K562 (cell line): ENCODE data around the gene NUCB2. TPM values are rescaled to one million over a fixed set of nuclear protein-coding genes. Genes with fewer than 3 reads are reported as not detected.
A peak's percentile ranks its signal among the peaks of the same experiment; 100 is the strongest.

Source experiments
- ARID4B ChIP-seq: sonication (generic); formaldehyde crosslinking; IDR thresholded peaks from 2 replicates; pipeline ENCODE4 v1.8.0; 2022; ENCODE audit warnings: mild to moderate bottlenecking, missing genetic modification reagents
- GABPA ChIP-seq: fragments of 200-800 bp; sonication (Bioruptor generic); conservative IDR thresholded peaks from 2 replicates; pipeline ENCODE4 v1.6.1; 2016; ENCODE audit warnings: low read depth, missing genetic modification characterization, missing compliant biosample characterization
- GTF2E2 ChIP-seq: fragments of 200-800 bp; sonication (Bioruptor generic); IDR thresholded peaks from 2 replicates; pipeline ENCODE4 v1.6.1; 2016; ENCODE audit warnings: missing genetic modification characterization, missing compliant biosample characterization
- HCFC1 ChIP-seq: IDR thresholded peaks from 2 replicates; pipeline ENCODE4 v1.6.1; 2012; ENCODE audit warnings: low read depth, low read length, improper control_type of control experiment
- HEY1 ChIP-seq: fragments of 250-450 bp; sonication (Bioruptor Pico); IDR thresholded peaks from 2 replicates; pipeline ENCODE4 v1.5.0; 2020; ENCODE audit warnings: mild to moderate bottlenecking, moderate library complexity, borderline replicate concordance
- HMBOX1 ChIP-seq: sonication (generic); IDR thresholded peaks from 2 replicates; pipeline ENCODE4 v1.6.1; 2016
- POLR2A ChIP-seq: fragments of 450-650 bp; conservative IDR thresholded peaks from 2 replicates; pipeline ENCODE4 v1.6.1; 2016
- SMARCA5 ChIP-seq: fragments of 450-650 bp; IDR thresholded peaks from 2 replicates; pipeline ENCODE4 v1.6.1; 2016
- ZFP91 ChIP-seq: sonication (generic); formaldehyde crosslinking; IDR thresholded peaks from 2 replicates; pipeline ENCODE4 v1.8.0; 2022; ENCODE audit warnings: mild to moderate bottlenecking, missing genetic modification reagents
- ZNF324 ChIP-seq: fragments of 250-450 bp; sonication (Bioruptor Pico); IDR thresholded peaks from 2 replicates; pipeline ENCODE4 v1.4.0; 2020; ENCODE audit warnings: mild to moderate bottlenecking
- polyA plus RNA-seq, 8 experiments: library from polyadenylated mRNA; depleted of rRNA in 4 of 8; stranded (reverse) in 5 of 8; unstranded in 3 of 8; fragments of >200 nt; fragmentation: Nextera tagmentation in 2 of 8; fragmentation: Illumina TruSeq in 1 of 8; extraction: Ambion mirVana in 2 of 8; extraction: Trizol in 1 of 8; gene quantifications; 2 replicates each; pipeline versions ENCODE4 v1.2.1 to v1.2.3, GENCODE V29; 2011 to 2014; ENCODE audit warnings: inconsistent platforms in 1 of 8, missing spikeins in 1 of 8
- total RNA-seq, 7 experiments: library from RNA; depleted of rRNA in 6 of 7; stranded (reverse); fragments of >200 nt in 6 of 7; fragmentation: Illumina TruSeq in 2 of 7; extraction: Trizol in 2 of 7; gene quantifications; 2 replicates each; pipeline versions ENCODE4 v1.2.1 to v1.2.3, GENCODE V29; 2011 to 2021; ENCODE audit warnings: low replicate concordance in 1 of 7
- TF ChIP-seq, protein P1 (sequence below): fragments of 450-650 bp; IDR thresholded peaks from 2 replicates; pipeline ENCODE4 v1.6.1; 2017; ENCODE audit warnings: antibody characterized with exemption, mild to moderate bottlenecking

NUCB2 gene
- total and polyA plus RNA-seq, 9 of the 15 experiments (the other 6 are each of a cell fraction or from before 2014, with no cell fraction given), result 54.0 to 108 (median 84.6) TPM

DNA sequence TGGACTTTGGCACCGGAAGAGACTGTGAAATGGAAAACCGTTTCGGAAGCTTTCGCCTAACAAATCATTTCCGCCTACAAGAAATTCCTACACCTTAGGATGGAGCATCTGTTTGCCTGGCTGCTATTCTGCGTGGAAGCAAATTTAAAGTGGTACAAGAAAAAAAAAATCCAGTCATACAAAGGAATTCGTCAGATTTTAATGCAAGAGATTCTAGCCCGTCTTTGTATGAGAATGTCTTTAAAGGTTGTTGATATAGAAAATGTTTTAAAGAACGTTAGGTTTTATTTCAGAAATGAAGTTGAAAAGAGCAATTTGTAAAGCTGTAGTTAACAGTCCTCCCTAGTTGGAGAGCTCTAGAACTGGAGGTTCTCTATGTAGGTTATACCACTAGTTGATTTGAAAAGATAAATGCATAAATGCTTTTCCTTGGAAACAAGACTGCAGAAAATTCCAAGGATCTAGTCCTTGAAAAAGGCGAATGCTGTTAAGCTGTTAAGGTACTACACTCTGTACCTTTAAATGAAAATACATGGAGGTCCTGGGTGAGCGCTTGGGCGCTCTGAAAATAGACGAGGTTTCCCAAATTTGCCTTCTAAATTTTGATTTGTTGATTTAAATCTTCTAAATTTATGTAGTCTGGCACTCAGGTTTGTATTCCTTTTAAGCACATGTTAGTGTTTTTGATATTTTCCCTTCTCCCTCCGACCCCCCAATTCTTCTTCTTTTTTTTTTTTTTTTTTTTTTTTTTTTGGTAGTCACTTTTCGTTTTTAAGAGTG, 77.5 kb downstream of the NUCB2 start (continued):
- TF ChIP-seq ZFP91 (CRISPR knock-in tag) (0 out of 2 replicates have a peak, but pooled peaks have one; percentile 63), ZNF324 (CRISPR knock-in tag) (no peak), GTF2E2 (tag) (peak; percentile 46; the same call in 1 of the 2 replicates), HEY1 (CRISPR knock-in tag) (no peak), HCFC1 (0 out of 2 replicates have a peak, but pooled peaks have one; percentile 0), SMARCA5 (no peak), HMBOX1 (peak; percentile 8), POLR2A (peak; percentile 64), GABPA (tag) (0 out of 2 replicates have a peak, but pooled peaks have one; percentile 39), ARID4B (CRISPR knock-in tag) (peak; percentile 19; the same call in 1 of the 2 replicates)
- TF ChIP-seq, protein P1, sequence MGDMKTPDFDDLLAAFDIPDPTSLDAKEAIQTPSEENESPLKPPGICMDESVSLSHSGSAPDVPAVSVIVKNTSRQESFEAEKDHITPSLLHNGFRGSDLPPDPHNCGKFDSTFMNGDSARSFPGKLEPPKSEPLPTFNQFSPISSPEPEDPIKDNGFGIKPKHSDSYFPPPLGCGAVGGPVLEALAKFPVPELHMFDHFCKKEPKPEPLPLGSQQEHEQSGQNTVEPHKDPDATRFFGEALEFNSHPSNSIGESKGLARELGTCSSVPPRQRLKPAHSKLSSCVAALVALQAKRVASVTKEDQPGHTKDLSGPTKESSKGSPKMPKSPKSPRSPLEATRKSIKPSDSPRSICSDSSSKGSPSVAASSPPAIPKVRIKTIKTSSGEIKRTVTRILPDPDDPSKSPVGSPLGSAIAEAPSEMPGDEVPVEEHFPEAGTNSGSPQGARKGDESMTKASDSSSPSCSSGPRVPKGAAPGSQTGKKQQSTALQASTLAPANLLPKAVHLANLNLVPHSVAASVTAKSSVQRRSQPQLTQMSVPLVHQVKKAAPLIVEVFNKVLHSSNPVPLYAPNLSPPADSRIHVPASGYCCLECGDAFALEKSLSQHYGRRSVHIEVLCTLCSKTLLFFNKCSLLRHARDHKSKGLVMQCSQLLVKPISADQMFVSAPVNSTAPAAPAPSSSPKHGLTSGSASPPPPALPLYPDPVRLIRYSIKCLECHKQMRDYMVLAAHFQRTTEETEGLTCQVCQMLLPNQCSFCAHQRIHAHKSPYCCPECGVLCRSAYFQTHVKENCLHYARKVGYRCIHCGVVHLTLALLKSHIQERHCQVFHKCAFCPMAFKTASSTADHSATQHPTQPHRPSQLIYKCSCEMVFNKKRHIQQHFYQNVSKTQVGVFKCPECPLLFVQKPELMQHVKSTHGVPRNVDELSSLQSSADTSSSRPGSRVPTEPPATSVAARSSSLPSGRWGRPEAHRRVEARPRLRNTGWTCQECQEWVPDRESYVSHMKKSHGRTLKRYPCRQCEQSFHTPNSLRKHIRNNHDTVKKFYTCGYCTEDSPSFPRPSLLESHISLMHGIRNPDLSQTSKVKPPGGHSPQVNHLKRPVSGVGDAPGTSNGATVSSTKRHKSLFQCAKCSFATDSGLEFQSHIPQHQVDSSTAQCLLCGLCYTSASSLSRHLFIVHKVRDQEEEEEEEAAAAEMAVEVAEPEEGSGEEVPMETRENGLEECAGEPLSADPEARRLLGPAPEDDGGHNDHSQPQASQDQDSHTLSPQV, result peak; percentile 12; the same call in 1 of the 2 replicates
